Measurements from ENCODE around the gene NAA80. TPM values are rescaled to one million over a fixed set of nuclear protein-coding genes. Genes with fewer than 3 reads are reported as not detected.

The NAA80 gene
- total RNA-seq, 2 donors from 2014 or later, result 19.4 to 26.0 TPM

Other genes starting within 250 kb of the NAA80 start
- gene RBM5, start 210.5 kb downstream of the NAA80 start, total RNA-seq, result 100 to 1,000 TPM; 159 to 182 TPM
- gene SEMA3F, start 144.1 kb downstream of the NAA80 start, total RNA-seq, result under 1 TPM; 0.32 to 0.54 TPM
- not detected for gene GNAT1, start 107.8 kb downstream of the NAA80 start, total RNA-seq
- gene SLC38A3, start 94.1 kb downstream of the NAA80 start, total RNA-seq, result not detected
- 100 to 1,000 TPM; 313 to 349 TPM for gene GNAI2, start 63.2 kb downstream of the NAA80 start, total RNA-seq
- gene SEMA3B, start 30.3 kb downstream of the NAA80 start, total RNA-seq, result 1 to 10 TPM in 1 of 2 donors, under 1 TPM in 1; 0.77 to 4.1 TPM
- gene LSMEM2, start 20.3 kb downstream of the NAA80 start, total RNA-seq, result not detected
- gene IFRD2, start 7.0 kb downstream of the NAA80 start, total RNA-seq, result 100 to 1,000 TPM in 1 of 2 donors, 10 to 100 TPM in 1; 63.8 to 100 TPM
- 1 to 10 TPM; 4.3 to 6.6 TPM for gene HYAL3, start within 50 bp of the NAA80 start, total RNA-seq
- under 1 TPM in 1 of 2 donors, not detected in 1; 0.39 TPM for gene HYAL1, start 4.2 kb upstream of the NAA80 start, total RNA-seq
- 1 to 10 TPM; 4.2 to 6.1 TPM for gene HYAL2, start 23.3 kb upstream of the NAA80 start, total RNA-seq
- gene TUSC2, start 28.8 kb upstream of the NAA80 start, total RNA-seq, result 10 to 100 TPM; 10.7 to 20.1 TPM
- 10 to 100 TPM; 68.3 to 83.1 TPM for gene RASSF1, start 41.4 kb upstream of the NAA80 start, total RNA-seq
- gene ZMYND10, start 46.3 kb upstream of the NAA80 start, total RNA-seq, result 1 to 10 TPM; 1.9 to 4.1 TPM
- 10 to 100 TPM; 42.3 to 50.7 TPM for gene NPRL2, start 51.4 kb upstream of the NAA80 start, total RNA-seq
- gene CYB561D2, start 51.5 kb upstream of the NAA80 start, total RNA-seq, result 10 to 100 TPM; 18.1 to 34.3 TPM
- 10 to 100 TPM; 10.9 to 15.1 TPM for gene TMEM115, start 60.1 kb upstream of the NAA80 start, total RNA-seq
- 1 to 10 TPM; 2.4 to 3.0 TPM for gene CACNA2D2, start 204.2 kb upstream of the NAA80 start, total RNA-seq